ENCODE results near the gene GFER.

Gene GFER

GRCh38 chr16:2002406-2003230 lies 18.6 kb downstream of the GFER start:
- Histone ChIP-seq H3K36me3 (replicated peaks in 1 of 2; ENCODE audit: control insufficient read depth in 2 of 2, insufficient read depth in 2 of 2, low read length in 2 of 2) (peaks cover 39 to 69% of the 10 kb centered on the region in 2 donors), H4K91ac (ENCODE audit: low read depth, low read length, poor library complexity) (no peak overlapping the region), H3K79me1 (ENCODE audit: low read depth, low read length) (peaks cover 43% of the 10 kb centered on the region), H2AFZ (ENCODE audit: low read length) (no peak overlapping the region), H3K14ac (ENCODE audit: low read length) (no peak overlapping the region), H3K27ac (replicated peaks; ENCODE audit: low read length) (no peak overlapping the region), H3K18ac (ENCODE audit: low read length) (peak overlapping the region; percentile 38), H4K8ac (ENCODE audit: low read depth, low read length) (peak overlapping the region; percentile 92), H3K4me3 (ENCODE audit: low read length in 2 of 2) (peak overlapping the region in 1 of 2 donors; percentile 59), H3K4me1 (ENCODE audit: control insufficient read depth in 2 of 2, insufficient read depth in 1 of 2, low read depth in 1 of 2, low read length in 2 of 2) (peaks cover 12 to 16% of the 10 kb centered on the region in 2 donors), H2BK12ac (ENCODE audit: low read length) (no peak overlapping the region), H2BK120ac (ENCODE audit: low read depth, low read length) (no peak overlapping the region), H3K9ac (ENCODE audit: low read depth, low read length, poor library complexity) (no peak overlapping the region), H2AK5ac (ENCODE audit: low read depth, low read length) (peak overlapping the region; percentile 35), H2BK5ac (ENCODE audit: low read length) (no peak overlapping the region), H2BK15ac (ENCODE audit: low read length) (no peak overlapping the region), H3K4ac (ENCODE audit: low read length) (no peak overlapping the region), H3K4me2 (ENCODE audit: insufficient read depth, low read length, poor library complexity, severe bottlenecking) (no peak overlapping the region), H3K27me3 (ENCODE audit: control insufficient read depth in 3 of 3, insufficient read depth in 3 of 3, low read depth in 1 of 3, low read length in 3 of 3) (no peaks in the 10 kb centered on the region), H3K9me3 (replicated peaks in 1 of 2; ENCODE audit: control insufficient read depth in 2 of 2, insufficient read depth in 1 of 2, low read depth in 1 of 2, low read length in 2 of 2) (no peaks in the 10 kb centered on the region), H3K23ac (ENCODE audit: low read depth, low read length, poor library complexity) (peak overlapping the region; percentile 55)
- no CpG with 5 or more reads among the region's 47 CpGs for WGBS, 2 donors (ENCODE audit: extremely low coverage in 2 of 2, insufficient read length in 2 of 2, insufficient replicate concordance in 1 of 2)
- DNase-seq (ENCODE audit: low spot score): no peak

GRCh38 chr16:2003231-2003826 lies 19.3 kb downstream of the GFER start:
- Histone ChIP-seq H4K8ac (ENCODE audit: low read depth, low read length) (no peak overlapping the region), H2AK5ac (ENCODE audit: low read depth, low read length) (peak overlapping the region; percentile 0), H2BK15ac (ENCODE audit: low read length) (no peak overlapping the region), H2BK12ac (ENCODE audit: low read length) (no peak overlapping the region), H3K4me1 (ENCODE audit: control insufficient read depth in 2 of 2, insufficient read depth in 1 of 2, low read depth in 1 of 2, low read length in 2 of 2) (peaks cover 17 to 21% of the 10 kb centered on the region in 2 donors), H2AFZ (ENCODE audit: low read length) (no peak overlapping the region), H3K9me3 (replicated peaks in 1 of 2; ENCODE audit: control insufficient read depth in 2 of 2, insufficient read depth in 1 of 2, low read depth in 1 of 2, low read length in 2 of 2) (no peaks in the 10 kb centered on the region), H3K4ac (ENCODE audit: low read length) (no peak overlapping the region), H3K27me3 (ENCODE audit: control insufficient read depth in 3 of 3, insufficient read depth in 3 of 3, low read depth in 1 of 3, low read length in 3 of 3) (no peaks in the 10 kb centered on the region), H3K27ac (replicated peaks; ENCODE audit: low read length) (peak overlapping the region; percentile 29), H3K23ac (ENCODE audit: low read depth, low read length, poor library complexity) (peak overlapping the region; percentile 70), H4K91ac (ENCODE audit: low read depth, low read length, poor library complexity) (no peak overlapping the region), H3K18ac (ENCODE audit: low read length) (peak overlapping the region; percentile 57), H3K4me2 (ENCODE audit: insufficient read depth, low read length, poor library complexity, severe bottlenecking) (no peak overlapping the region), H3K14ac (ENCODE audit: low read length) (no peak overlapping the region), H3K9ac (ENCODE audit: low read depth, low read length, poor library complexity) (no peak overlapping the region), H2BK5ac (ENCODE audit: low read length) (no peak overlapping the region), H3K4me3 (ENCODE audit: low read length in 2 of 2) (peak overlapping the region in 1 of 2 donors; percentile 8), H3K79me1 (ENCODE audit: low read depth, low read length) (peaks cover 46% of the 10 kb centered on the region), H3K36me3 (replicated peaks in 1 of 2; ENCODE audit: control insufficient read depth in 2 of 2, insufficient read depth in 2 of 2, low read length in 2 of 2) (peaks cover 39 to 69% of the 10 kb centered on the region in 2 donors), H2BK120ac (ENCODE audit: low read depth, low read length) (no peak overlapping the region)
- WGBS, 2 donors (ENCODE audit: extremely low coverage in 2 of 2, insufficient read length in 2 of 2, insufficient replicate concordance in 1 of 2): no CpG with 5 or more reads among the region's 8 CpGs
- no peak for DNase-seq (ENCODE audit: low spot score)

GRCh38 chr16:2003827-2004641 lies 20.0 kb downstream of the GFER start:
- Histone ChIP-seq H3K4me1 (ENCODE audit: control insufficient read depth in 2 of 2, insufficient read depth in 1 of 2, low read depth in 1 of 2, low read length in 2 of 2) (peaks cover 23 to 28% of the 10 kb centered on the region in 2 donors), H3K27ac (replicated peaks; ENCODE audit: low read length) (peak overlapping the region; percentile 81), H3K23ac (ENCODE audit: low read depth, low read length, poor library complexity) (peak overlapping the region; percentile 70), H2AK5ac (ENCODE audit: low read depth, low read length) (peak overlapping the region; percentile 99), H3K4ac (ENCODE audit: low read length) (no peak overlapping the region), H2BK120ac (ENCODE audit: low read depth, low read length) (peak overlapping the region; percentile 97), H3K9me3 (replicated peaks in 1 of 2; ENCODE audit: control insufficient read depth in 2 of 2, insufficient read depth in 1 of 2, low read depth in 1 of 2, low read length in 2 of 2) (no peaks in the 10 kb centered on the region), H2BK15ac (ENCODE audit: low read length) (peak overlapping the region; percentile 65), H2AFZ (ENCODE audit: low read length) (peak overlapping the region; percentile 44), H3K4me3 (ENCODE audit: low read length in 2 of 2) (peak overlapping the region; percentile 8 to 43), H3K18ac (ENCODE audit: low read length) (peak overlapping the region; percentile 95), H2BK5ac (ENCODE audit: low read length) (peak overlapping the region; percentile 94), H3K79me1 (ENCODE audit: low read depth, low read length) (peaks cover 49% of the 10 kb centered on the region), H3K27me3 (ENCODE audit: control insufficient read depth in 3 of 3, insufficient read depth in 3 of 3, low read depth in 1 of 3, low read length in 3 of 3) (no peaks in the 10 kb centered on the region), H4K8ac (ENCODE audit: low read depth, low read length) (no peak overlapping the region), H3K36me3 (replicated peaks in 1 of 2; ENCODE audit: control insufficient read depth in 2 of 2, insufficient read depth in 2 of 2, low read length in 2 of 2) (peaks cover 36 to 66% of the 10 kb centered on the region in 2 donors), H4K91ac (ENCODE audit: low read depth, low read length, poor library complexity) (peak overlapping the region; percentile 53), H2BK12ac (ENCODE audit: low read length) (peak overlapping the region; percentile 58), H3K14ac (ENCODE audit: low read length) (peak overlapping the region; percentile 89), H3K9ac (ENCODE audit: low read depth, low read length, poor library complexity) (peak overlapping the region; percentile 86), H3K4me2 (ENCODE audit: insufficient read depth, low read length, poor library complexity, severe bottlenecking) (peak overlapping the region; percentile 67)
- peak; percentile 93 for DNase-seq (ENCODE audit: low spot score)
- no CpG with 5 or more reads among the region's 36 CpGs for WGBS, 2 donors (ENCODE audit: extremely low coverage in 2 of 2, insufficient read length in 2 of 2, insufficient replicate concordance in 1 of 2)

Measured in neuronal stem cell (in vitro differentiated cells).